NCI-H82 treated with DMSO at 0.1 percent for 48 hours (cell line): Measurements from ENCODE around the gene CLCN6.

Source experiments
- DNase-seq: peaks from one replicate; lab custom pipeline; 2025; ENCODE audit not compliant: unreplicated experiment; lab: John Stamatoyannopoulos, UW

The CLCN6 gene, protein sequence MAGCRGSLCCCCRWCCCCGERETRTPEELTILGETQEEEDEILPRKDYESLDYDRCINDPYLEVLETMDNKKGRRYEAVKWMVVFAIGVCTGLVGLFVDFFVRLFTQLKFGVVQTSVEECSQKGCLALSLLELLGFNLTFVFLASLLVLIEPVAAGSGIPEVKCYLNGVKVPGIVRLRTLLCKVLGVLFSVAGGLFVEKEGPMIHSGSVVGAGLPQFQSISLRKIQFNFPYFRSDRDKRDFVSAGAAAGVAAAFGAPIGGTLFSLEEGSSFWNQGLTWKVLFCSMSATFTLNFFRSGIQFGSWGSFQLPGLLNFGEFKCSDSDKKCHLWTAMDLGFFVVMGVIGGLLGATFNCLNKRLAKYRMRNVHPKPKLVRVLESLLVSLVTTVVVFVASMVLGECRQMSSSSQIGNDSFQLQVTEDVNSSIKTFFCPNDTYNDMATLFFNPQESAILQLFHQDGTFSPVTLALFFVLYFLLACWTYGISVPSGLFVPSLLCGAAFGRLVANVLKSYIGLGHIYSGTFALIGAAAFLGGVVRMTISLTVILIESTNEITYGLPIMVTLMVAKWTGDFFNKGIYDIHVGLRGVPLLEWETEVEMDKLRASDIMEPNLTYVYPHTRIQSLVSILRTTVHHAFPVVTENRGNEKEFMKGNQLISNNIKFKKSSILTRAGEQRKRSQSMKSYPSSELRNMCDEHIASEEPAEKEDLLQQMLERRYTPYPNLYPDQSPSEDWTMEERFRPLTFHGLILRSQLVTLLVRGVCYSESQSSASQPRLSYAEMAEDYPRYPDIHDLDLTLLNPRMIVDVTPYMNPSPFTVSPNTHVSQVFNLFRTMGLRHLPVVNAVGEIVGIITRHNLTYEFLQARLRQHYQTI

DNA sequence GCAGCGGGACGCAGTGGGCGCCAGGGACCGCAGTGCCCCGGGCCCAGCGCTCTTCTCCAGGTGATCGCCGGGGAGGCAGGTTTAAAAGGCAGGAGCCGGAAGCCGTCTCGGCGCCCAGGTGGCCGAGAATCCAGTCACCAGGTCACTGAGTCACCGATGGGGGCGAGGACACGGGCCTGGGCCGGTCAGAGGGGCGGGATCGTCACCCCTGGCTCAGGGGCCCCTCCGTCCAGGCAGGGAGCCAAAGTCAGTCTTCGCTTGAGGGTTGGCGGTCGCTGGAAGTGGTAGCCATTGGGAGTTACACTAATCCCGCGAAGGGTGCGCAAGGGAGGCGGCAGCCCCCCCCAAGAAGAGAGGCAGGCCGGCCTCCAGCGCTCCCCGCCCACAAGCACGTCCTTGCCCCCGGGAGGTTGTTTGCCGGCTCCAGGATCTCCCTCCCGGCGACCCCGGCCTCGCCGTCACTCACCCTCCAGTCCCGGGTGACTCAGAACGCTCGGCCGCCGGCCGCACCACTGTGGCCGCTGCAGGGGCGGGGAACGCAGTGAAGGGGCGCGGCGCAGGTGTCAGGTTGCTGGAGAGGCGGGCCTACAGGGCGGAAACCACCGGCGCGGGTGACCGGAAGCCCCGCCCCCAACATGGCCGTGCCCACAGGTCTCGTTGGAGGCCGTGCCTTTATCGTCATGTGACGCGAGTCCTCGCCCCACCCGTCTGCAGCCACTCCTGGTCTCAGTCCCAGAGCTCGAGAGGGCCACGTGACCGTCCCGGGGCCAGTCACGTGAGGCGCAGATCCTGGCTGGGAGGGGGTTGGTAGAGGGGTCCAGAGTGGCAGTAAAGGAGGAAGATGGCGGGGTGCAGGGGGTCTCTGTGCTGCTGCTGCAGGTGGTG is at the start of gene CLCN6, which contains the start of gene MTHFR:
TSS of gene CLCN6 (plus strand) at position 770 of the 885 bp plus-strand sequence. CDS start at position 842, 72 bp downstream.
TSS of gene MTHFR (minus strand) at position 543 of the 885 bp plus-strand sequence. CDS start 2,848 bp downstream, outside the sequence.
- DNase-seq, result peak; percentile 96

DNA sequence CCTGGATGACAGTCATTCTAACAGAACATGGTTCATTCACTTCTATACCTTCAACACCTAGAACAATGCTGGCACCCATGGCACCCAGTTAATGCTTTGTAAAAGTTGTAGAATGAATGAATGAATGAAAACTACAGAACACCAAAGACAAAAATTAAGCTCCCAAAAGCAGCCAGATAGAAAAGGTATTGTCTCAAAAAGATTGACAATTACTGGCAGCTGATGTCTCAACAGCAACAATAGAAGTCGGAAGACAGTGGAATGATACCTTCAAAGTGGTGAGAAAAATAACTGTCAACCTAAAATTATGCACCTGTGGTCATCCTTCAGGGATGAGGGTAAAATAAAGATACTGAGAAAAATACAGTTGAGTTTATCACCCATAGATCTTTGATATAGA is 48.9 kb upstream of the CLCN6 start:
- no peak for DNase-seq

DNA sequence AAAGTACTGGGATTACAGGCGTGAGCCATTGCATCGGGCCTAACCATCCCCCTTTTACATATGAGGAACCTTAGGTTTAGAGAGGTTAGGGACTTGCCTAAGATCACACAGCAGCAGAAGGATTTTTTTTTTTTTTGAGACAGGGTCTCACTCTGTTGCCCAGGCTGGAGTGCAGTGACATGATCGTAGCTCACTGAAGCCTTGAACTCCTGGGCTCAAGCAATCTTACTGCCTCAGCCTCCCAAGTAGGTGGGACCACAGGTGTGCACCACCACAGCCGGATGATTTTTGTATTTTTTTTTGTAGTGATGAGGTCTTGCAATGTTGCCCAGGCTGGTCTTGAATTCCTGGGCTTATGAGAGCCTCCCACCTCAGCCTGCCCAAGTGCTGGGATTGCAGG is 46.2 kb upstream of the CLCN6 start:
- no peak for DNase-seq

- DNase-seq, result no peak
Measured at GRCh38 chr1:11761285-11761684, 44.7 kb upstream of the CLCN6 start.

DNA sequence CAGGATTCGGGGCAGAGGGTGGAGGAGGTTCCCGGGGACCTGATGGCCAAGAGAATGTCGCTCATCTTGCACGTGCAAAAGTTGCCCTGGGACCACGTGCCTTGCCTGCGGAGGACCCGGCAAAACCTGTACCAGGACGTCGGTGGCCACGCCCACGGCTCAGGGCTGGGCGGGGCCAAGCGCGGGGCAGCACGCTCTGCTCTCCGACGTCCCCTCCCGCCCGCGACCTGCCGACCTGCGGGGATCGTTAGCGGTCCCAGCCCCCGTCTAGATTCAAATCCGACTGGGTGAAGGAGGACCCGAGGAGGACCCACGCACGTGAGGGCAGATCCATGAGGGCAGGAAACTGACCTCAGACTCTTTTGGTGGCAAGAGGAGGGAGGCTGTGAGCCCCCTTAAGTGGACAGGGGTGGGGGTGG is 44.0 kb upstream of the CLCN6 start, which contains the start of gene C1orf167:
TSS of gene C1orf167 (plus strand) at position 206 of the 419 bp plus-strand sequence. CDS start 2,208 bp downstream, outside the sequence.
- DNase-seq, result peak; percentile 4

DNA sequence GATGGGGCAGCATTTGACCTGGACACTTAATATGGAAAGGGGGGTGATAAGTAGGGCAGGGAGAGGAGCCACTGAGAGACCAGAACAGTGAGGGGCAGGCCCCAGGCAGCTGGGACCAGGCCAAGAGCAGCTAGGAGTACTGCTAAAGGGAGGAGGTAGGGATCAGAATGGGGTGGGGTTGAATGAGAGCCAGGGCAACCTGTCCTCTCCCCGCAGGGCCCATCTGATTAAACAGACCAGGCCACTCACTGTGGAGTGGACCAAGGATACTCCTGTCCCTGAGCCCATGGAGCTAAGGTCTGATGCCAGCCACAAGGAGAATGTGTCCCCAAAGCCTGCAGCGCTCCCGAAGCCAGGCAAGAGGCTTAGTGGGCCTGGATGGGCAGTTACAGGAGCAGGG is 41.9 kb upstream of the CLCN6 start:
- no peak for DNase-seq

- no peak for DNase-seq
Measured at GRCh38 chr1:11764519-11764918, 41.5 kb upstream of the CLCN6 start.

- no peak for DNase-seq
Measured at GRCh38 chr1:11765661-11766428, 40.1 kb upstream of the CLCN6 start.

DNA sequence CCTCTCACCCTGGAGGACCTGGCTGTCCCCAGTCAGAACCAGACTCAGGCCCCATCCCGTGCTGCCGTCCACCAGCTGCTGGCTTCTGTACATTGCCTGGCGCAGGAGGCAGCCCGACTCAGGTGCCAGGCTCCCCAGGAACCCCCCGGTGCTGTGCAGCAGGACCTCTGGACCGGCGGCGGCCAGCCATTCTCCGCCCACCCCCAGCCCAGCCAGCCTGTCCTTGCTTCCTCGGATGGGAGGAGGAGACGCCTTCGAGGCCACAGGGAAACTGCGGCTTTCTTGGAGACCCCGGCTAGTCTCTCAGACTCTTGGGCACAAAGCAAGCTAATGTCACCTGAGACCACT is 39.6 kb upstream of the CLCN6 start:
- DNase-seq, result no peak

GRCh38 chr1:11767922-11768704 is 37.9 kb upstream of the CLCN6 start:
- DNase-seq, result no peak

DNA sequence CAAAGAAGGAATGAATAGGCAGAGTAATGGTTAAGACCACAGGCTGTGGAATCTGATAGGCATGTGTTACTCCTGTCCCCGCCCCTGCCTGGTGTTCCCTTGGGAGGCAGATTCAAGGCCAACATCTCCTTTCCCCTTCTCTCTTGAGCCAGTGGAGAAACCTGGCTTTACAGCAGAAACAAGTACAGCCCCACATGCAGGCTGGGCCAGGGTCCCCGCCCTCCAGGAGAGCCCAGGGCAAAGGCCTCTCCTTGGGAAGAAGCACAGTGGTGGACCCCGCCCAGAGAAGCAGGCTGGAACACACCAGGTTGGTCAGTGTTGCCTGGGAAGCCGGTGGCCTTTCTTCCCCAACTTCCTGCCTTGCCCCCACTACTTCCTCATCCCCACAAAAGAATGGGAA is 37.2 kb upstream of the CLCN6 start:
- no peak for DNase-seq

GRCh38 chr1:11769274-11769673 is 36.7 kb upstream of the CLCN6 start:
- DNase-seq, result no peak

GRCh38 chr1:11770011-11770410 is 36.0 kb upstream of the CLCN6 start:
- DNase-seq, result no peak

DNA sequence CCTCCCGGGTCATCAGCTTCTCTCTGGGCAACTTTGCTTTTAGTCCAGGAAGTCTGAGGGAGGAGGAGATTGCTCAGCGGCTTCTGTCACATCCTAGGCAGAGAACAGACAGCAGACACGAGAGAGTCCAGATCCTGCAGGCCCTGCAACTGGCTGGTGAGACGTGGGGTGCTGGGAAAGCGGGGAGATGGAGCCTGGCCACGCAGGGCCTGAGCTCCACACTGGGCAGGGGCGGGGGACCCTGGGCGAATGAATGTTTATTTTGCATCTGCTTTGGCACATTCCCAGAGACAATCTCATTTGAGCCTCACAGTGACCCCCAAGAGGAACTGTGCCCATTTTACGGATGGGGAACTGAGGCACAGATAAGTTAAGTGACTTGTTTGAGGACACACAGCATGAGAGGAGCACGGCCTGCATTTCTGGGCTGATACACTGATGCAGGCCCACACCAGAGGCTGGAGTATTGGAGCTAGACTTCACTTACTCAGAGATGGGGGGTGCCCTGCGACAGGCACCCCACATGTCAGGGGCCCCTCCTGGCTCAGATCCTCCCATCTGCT is 34.4 kb upstream of the CLCN6 start:
- DNase-seq, result no peak

DNA sequence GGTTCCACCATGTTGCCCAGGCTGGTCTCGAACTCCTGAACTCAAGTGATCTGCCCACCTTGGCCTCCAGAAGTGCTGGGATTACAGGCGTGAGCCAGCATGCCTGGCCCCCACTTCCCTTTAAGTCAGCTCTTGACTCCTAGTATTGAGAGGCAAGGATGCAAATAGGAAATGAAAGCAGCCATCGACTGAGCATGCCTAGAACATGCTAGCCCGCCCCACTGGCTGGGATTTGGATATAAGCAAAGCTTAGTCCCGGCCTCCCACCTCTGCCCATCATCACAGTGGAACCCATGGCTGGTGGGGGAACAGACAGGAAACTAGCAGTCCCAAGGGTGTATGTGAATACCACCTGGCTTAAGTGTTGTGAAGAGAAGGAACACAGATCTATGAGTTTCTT is 33.5 kb upstream of the CLCN6 start:
- no peak for DNase-seq

- no peak for DNase-seq
Measured at GRCh38 chr1:11774753-11775152, 31.2 kb upstream of the CLCN6 start.

DNA sequence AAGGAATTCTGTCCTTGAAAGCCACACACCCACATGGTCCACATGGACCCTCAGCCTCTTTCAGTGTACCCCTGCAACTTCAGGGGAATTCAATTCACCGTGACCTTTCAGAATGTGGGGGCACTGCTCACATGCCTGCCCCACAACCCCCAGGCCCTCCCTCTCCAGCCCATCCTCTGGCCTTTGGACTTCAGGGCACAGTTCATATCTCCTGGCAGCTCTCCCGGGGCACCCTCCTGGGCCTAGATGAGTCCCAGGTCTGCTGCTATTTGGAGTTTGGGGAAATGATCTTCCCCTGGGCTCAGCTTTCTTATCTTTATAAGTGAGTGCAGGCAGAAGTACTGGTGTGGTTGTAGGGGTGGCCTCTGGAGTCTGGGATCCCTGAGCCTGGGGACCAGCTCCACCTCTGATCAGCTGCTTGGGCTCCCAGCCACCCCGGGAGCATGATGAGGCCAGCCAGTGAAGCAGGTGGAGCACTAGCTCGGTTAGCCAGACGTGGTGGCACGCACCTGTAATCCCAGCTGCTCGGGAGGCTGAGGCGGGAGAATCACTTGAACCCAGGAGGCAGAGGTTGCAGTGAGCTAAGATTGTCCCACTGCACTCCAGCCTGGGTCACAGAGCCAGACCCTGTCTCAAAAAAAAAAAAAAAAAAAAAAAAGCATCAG is 28.2 kb upstream of the CLCN6 start:
- no peak for DNase-seq

- DNase-seq, result no peak
Measured at GRCh38 chr1:11778336-11778735, 27.7 kb upstream of the CLCN6 start.
